ENCODE results near the gene MAML3.

Gene MAML3

GRCh38 chr4:140099983-140100382 lies 54.0 kb downstream of the MAML3 start:
- DNase-seq (ENCODE audit: low read depth) = no peak

GRCh38 chr4:140098455-140099160 lies 55.4 kb downstream of the MAML3 start:
- DNase-seq (ENCODE audit: low read depth) = peak; percentile 52

- no peak for DNase-seq (ENCODE audit: low read depth)
These were observed 56.4 kb downstream of the MAML3 start for GRCh38 chr4:140097572-140097971.

GRCh38 chr4:140096921-140097320 lies 57.1 kb downstream of the MAML3 start:
- no peak for DNase-seq (ENCODE audit: low read depth)

GRCh38 chr4:140096483-140096861 lies 57.5 kb downstream of the MAML3 start:
- DNase-seq (ENCODE audit: low read depth) = no peak

- DNase-seq (ENCODE audit: low read depth) = peak; percentile 89
These were observed 58.1 kb downstream of the MAML3 start for GRCh38 chr4:140095694-140096482.

- DNase-seq (ENCODE audit: low read depth) = no peak
These were observed 59.3 kb downstream of the MAML3 start for GRCh38 chr4:140094438-140095420.

- DNase-seq (ENCODE audit: low read depth) = no peak
These were observed 61.7 kb downstream of the MAML3 start for GRCh38 chr4:140092094-140092851.

- no peak for DNase-seq (ENCODE audit: low read depth)
These were observed 62.7 kb downstream of the MAML3 start for GRCh38 chr4:140091305-140091704.

- peak; percentile 42 for DNase-seq (ENCODE audit: low read depth)
These were observed 63.7 kb downstream of the MAML3 start for GRCh38 chr4:140090215-140090731.

GRCh38 chr4:140089216-140089615 lies 64.8 kb downstream of the MAML3 start:
- DNase-seq (ENCODE audit: low read depth) = no peak

GRCh38 chr4:140088323-140088967 lies 65.5 kb downstream of the MAML3 start:
- peak; percentile 64 for DNase-seq (ENCODE audit: low read depth)

GRCh38 chr4:140085881-140086280 lies 68.1 kb downstream of the MAML3 start:
- DNase-seq (ENCODE audit: low read depth) = no peak

GRCh38 chr4:140085062-140085622 lies 68.8 kb downstream of the MAML3 start:
- DNase-seq (ENCODE audit: low read depth) = peak; percentile 54

GRCh38 chr4:140084385-140084784 lies 69.6 kb downstream of the MAML3 start:
- DNase-seq (ENCODE audit: low read depth) = peak; percentile 27

- DNase-seq (ENCODE audit: low read depth) = no peak
These were observed 71.6 kb downstream of the MAML3 start for GRCh38 chr4:140082391-140082755.

- DNase-seq (ENCODE audit: low read depth) = no peak
These were observed 72.2 kb downstream of the MAML3 start for GRCh38 chr4:140081641-140082390.

GRCh38 chr4:140080883-140081282 lies 73.1 kb downstream of the MAML3 start:
- peak; percentile 36 for DNase-seq (ENCODE audit: low read depth)

GRCh38 chr4:140078366-140078765 lies 75.6 kb downstream of the MAML3 start:
- no peak for DNase-seq (ENCODE audit: low read depth)

GRCh38 chr4:140076307-140076706 lies 77.7 kb downstream of the MAML3 start:
- no peak for DNase-seq (ENCODE audit: low read depth)

Data from EH (cell line).